Hematopoietic multipotent progenitor cell treated with erythropoietin and hydrocortisone succinate and interleukin-3 and kit ligand, for 6 days (in vitro differentiated cells): ENCODE results near the gene PYGM.

Experiments used
- DNase-seq: peaks from one replicate; pipeline ENCODE4 v3.0.0-alpha.2; 2015

Gene PYGM

GRCh38 chr11:64752175-64752970 is 7.4 kb downstream of the PYGM start:
- DNase-seq = no peak

GRCh38 chr11:64751580-64751979 is 8.2 kb downstream of the PYGM start:
- DNase-seq = no peak

GRCh38 chr11:64751136-64751535 is 8.6 kb downstream of the PYGM start:
- no peak for DNase-seq

- no peak for DNase-seq
Measured at GRCh38 chr11:64750361-64751054, 9.3 kb downstream of the PYGM start.

DNA sequence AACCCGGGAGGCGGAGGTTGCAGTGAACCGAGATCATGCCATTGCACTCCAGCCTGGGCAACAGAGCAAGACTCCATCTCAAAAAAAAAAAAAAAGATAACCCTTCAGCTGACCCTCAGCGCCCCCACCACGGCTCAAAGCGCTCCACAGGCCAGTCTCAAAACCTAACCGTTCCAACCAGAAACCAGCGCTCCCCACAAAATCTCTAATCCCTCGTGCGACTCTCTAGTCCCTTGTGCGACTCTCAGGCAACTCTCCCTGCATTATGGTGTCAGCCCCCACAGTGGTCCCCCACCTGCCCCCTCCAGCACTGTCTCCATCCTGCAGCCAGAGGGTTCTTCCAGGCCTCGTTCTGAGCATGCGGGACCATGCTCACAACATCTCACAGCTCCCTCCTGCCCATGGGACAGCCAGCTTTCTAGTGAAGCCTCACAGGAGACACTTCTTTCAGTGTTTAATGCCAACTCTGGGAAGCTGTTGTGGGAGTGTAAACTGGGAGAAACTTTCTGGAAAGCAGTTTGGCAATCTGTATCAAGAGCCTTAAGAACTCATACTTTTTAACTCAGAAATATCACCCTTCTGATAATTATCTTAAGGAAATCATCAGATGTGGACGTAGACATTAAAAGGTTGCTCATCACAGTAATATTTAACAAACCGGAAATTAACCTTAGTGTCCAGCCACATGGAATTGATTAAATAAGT is 11.7 kb downstream of the PYGM start:
- no peak for DNase-seq

DNA sequence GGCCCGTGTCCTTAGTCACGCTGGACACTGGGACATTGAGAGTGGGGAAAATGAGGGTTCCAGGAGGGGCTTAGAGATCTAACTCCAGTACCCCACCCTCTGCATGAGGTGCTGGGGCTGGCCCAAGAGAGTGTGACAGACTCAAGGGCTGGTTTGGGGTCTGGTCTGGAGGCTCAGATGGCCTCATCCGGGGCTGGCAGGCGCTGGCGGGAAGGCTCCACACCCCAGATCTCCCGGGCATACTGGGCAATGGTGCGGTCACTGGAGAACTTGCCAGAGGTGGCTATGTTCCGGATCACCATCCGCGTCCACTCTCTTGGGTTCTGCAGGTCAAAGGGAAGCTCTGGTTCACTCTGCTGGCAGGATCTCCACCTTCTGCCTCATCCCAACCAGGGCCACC is 13.3 kb downstream of the PYGM start:
- DNase-seq = no peak

DNA sequence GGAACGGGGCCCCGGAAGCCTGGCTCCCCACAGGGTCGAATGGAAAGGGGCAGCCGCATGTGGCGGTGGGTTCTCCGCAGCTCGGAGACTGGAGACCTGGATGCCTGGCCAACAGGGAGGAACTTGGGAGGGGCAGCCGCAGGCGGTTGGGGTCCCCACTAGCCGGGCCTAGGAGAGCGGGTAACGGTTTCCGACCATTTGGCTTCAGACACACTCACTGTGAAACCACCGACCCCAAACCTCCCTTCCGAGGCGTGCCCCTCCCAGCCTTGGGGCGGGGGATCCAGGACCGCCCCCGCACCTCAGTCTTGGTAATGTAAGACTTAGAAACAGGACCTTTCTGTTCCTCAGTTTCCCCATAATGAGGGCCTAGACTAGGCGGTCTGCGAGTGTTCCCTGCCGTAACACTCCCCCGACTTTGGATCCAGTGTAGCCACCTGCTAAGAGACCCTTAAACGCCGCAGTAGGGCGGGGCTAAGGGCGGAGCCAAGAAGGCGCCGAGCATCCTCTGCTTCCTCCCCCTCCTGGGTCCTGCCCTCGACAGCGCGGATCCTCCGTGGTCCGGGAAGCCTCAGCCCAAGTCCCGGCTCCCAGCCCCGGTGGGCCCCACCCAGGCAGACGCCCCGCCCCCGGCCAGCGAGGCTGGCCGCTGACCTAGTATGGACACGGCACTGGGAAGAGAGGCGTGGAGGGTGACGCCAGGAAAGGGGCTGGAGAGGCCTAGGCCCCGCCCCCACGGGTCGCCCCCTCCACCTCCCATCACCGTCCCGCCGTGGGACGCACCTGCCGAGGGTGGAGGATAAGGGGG is 14.0 kb downstream of the PYGM start:
- DNase-seq = peak; percentile 76

- peak; percentile 77 for DNase-seq
Measured at GRCh38 chr11:64745189-64745520, 14.6 kb downstream of the PYGM start.

- no peak for DNase-seq
Measured at GRCh38 chr11:64744544-64745188, 15.1 kb downstream of the PYGM start.

GRCh38 chr11:64743591-64744543 is 15.9 kb downstream of the PYGM start, which contains the start of gene RASGRP2:
Gene RASGRP2, minus strand, starts transcription at chr11:64744142. Its CDS starts 1,276 bp downstream, at chr11:64742866.
- peak; percentile 81 for DNase-seq

GRCh38 chr11:64742889-64743590 is 16.7 kb downstream of the PYGM start:
- DNase-seq = peak; percentile 70

- DNase-seq = peak; percentile 72
Measured at GRCh38 chr11:64742087-64742888, 17.5 kb downstream of the PYGM start.

- no peak for DNase-seq
Measured at GRCh38 chr11:64741375-64742086, 18.2 kb downstream of the PYGM start.

DNA sequence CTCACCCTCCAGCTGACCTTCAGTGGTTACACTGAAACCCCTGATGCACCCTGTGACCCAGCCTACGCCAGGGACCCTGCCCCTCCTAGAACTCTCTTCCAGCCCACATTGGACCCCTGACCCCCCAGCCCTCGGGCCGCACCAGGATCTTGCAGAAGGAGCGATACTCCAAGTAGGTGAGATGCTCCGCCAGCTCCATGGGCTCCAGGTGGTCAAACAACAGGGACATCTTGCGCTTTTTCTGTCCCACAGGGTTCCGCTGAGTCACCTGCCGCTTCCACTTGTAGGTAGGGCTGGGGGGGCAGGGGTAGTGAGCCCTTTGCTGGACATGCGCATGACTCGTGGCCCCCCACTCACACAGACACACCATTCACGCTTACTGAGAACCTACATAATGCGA is 19.9 kb downstream of the PYGM start:
- DNase-seq = no peak

DNA sequence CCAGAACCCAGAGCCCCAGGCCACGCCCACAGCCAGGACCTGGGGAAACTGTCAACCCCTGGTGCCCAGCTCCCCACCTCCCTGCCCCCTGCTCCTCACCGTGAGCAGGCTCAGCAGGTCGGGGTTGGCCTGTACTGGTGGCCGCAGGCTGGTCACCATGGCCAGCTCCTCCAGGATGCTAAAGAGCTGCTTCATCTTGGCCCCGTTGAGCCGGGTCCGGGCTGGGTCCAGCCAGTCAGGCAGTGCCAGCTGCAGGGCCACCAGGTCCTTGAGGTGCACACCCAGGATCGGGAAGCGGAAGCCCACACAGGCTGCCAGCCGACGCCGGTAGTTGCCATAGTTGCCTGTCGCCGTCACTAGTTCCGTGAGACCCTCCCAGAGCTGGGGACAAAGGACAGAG is 23.1 kb downstream of the PYGM start:
- DNase-seq = no peak

DNA sequence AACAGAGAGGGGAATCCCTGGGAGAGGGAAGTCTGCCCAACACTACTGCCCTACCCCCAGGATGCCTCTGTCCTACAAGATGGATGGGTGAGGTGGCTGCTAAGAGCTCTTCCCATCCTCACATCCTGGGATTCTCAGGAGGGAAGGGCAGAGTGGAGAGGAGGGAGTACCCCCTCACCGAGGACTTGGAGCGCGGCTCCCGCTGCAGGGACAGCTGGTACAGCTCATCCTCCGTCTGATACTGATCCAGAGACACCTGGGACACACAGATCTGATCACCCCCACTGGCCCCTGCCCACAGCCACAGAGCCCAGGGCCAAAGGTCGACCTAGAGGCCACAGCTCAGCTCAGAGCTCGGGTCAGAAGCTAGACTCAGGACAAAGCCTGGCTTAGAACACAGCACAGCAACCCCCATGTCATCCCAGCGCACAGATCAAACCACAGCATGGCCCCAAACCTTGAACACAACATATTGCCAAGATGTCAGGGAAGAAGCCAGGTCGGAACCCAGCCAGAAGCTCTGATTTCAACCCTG is 24.0 kb downstream of the PYGM start:
- no peak for DNase-seq

DNA sequence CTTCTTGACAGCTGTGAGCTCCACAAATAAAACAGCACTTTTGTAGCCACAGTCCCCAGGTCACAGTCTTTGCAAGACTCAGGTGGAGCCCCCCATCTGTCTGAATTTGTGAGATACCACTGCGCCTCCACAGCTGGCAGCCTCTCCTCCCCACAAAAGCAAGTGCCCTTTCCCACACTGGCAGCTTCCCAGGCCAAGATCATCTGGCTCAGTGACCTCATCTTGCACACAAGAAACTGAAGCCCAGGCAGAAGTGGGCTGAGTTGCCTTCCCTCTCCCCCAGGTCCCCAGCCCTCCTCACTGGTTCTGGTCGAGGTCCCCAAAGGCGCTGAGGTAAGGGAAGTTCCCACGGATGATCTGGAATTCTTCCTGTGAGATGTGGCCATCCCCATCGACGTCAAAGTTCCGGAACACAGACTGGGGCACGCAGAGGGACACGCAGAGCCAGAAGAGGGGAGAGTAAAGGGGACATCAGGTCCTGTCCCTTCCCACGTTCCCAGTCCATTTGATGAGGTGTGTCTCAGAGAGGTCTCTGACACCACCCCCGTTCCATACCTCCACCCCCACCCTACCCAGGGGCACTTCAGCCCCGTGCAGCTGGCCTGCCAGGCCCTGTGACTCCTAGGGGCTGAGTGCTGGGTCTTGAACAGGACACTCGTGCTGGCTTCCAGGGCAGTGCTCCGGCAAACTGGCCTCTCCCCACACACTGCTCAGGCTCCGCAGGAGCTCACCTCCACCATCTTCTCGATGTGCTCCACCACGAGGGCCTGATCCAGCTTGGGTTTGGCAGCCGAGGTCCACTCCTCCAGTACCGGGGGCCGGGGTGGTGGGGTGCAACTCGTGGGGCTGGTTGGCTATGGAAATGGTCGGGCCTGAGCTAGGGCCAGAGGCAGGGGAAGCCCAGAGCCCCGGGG is 24.7 kb downstream of the PYGM start:
- no peak for DNase-seq

DNA sequence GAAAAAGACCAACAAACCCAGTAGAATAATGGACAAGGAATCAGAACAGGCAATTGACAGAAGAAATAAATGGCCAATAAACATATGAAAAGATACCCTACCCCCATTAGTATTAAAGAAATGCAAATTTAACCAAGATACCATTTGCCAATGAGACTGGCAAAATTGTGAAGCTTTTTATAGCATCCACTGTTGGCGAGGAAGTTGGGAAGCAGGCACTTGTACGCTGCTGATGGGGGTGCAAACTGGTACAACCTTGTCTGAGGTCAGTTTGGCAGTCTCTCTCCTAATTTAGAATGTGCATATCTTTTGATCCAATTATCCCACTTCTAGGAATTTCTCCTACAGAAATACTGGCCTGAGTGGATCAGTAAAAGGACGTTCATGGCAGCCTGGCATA is 28.2 kb downstream of the PYGM start:
- no peak for DNase-seq
